ENCODE data around the gene LRRC55.

LRRC55 gene

DNA sequence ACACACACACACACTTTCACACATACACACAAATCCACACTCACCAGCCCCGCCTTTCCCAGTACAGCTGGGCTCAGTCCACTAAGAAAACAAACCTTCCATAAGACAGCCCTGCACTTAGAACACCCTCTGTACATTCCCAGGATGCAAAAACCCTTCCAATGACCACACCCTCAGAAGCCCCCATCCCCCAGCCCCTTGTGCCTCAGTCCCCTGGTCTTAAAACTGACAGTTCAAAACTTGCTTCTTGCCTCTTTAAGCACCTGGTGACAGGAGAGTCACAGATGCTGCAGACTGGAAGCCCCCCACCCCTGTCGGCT lies 32.3 kb downstream of the LRRC55 start:
- H3K4me1 ChIP-seq (ENCODE audit: control insufficient read depth, insufficient read depth, low read length, poor library complexity, severe bottlenecking) = no peaks in the 10 kb centered on the region
- no peaks in the 10 kb centered on the region for H3K27me3 ChIP-seq (replicated peaks; ENCODE audit: control insufficient read depth, insufficient read depth, low read length, poor library complexity, severe bottlenecking)
- no peaks in the 10 kb centered on the region for H3K36me3 ChIP-seq (ENCODE audit: control insufficient read depth, insufficient read depth, low read length)
- no peak overlapping the region for H3K4me3 ChIP-seq (ENCODE audit: insufficient read depth, low read depth, low read length, poor library complexity, severe bottlenecking)
- no peaks in the 10 kb centered on the region for H3K9me3 ChIP-seq (ENCODE audit: control insufficient read depth, low read length)
- DNase-seq = no peak
- no peak overlapping the region for H3K27ac ChIP-seq (ENCODE audit: insufficient read depth, low read length, poor library complexity, severe bottlenecking)

DNA sequence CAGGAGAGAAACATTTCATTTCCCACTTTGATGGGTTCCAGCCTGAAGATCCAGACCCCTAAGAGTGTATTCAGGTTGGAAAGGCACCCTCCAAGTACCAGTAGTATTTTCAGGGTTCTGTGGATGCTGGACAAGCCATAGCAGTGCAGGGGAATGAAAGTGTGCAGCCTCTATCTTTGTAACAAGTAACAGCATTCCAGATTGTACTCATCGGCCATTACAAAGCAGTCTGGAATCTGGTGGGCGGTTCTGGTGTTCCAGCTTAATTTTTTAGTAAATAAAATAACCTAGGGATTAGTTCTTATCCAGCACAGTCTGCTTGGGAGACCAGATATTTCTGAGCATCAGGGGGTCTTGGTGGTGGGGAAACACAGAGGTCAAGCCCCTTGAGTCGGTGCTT lies 32.7 kb downstream of the LRRC55 start:
- no peak overlapping the region for H3K27ac ChIP-seq (ENCODE audit: insufficient read depth, low read length, poor library complexity, severe bottlenecking)
- DNase-seq = no peak
- H3K36me3 ChIP-seq (ENCODE audit: control insufficient read depth, insufficient read depth, low read length) = no peaks in the 10 kb centered on the region
- no peak overlapping the region for H3K4me3 ChIP-seq (ENCODE audit: insufficient read depth, low read depth, low read length, poor library complexity, severe bottlenecking)
- no peaks in the 10 kb centered on the region for H3K9me3 ChIP-seq (ENCODE audit: control insufficient read depth, low read length)
- no peaks in the 10 kb centered on the region for H3K27me3 ChIP-seq (replicated peaks; ENCODE audit: control insufficient read depth, insufficient read depth, low read length, poor library complexity, severe bottlenecking)
- no peaks in the 10 kb centered on the region for H3K4me1 ChIP-seq (ENCODE audit: control insufficient read depth, insufficient read depth, low read length, poor library complexity, severe bottlenecking)

DNA sequence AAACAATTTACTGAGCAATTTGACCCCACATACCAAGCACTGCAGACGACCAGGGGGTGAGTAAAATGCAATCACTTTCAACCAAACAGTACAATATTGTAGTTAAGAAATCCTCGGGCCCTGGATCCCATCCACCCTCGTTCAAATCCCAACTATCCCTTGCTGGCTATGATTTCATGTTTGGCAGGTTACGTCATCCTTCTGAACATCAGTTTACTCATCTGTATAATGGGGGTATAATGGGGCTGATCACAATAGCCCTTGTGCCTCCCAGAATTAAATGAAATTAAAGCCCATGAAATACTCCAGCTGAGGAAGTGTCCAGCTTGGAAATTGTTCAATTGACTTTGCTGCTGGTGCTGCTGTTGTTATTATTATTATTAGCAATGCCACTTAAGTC lies 34.7 kb downstream of the LRRC55 start:
- no peaks in the 10 kb centered on the region for H3K27me3 ChIP-seq (replicated peaks; ENCODE audit: control insufficient read depth, insufficient read depth, low read length, poor library complexity, severe bottlenecking)
- DNase-seq = no peak
- H3K4me1 ChIP-seq (ENCODE audit: control insufficient read depth, insufficient read depth, low read length, poor library complexity, severe bottlenecking) = no peaks in the 10 kb centered on the region
- no peaks in the 10 kb centered on the region for H3K36me3 ChIP-seq (ENCODE audit: control insufficient read depth, insufficient read depth, low read length)
- no peak overlapping the region for H3K4me3 ChIP-seq (ENCODE audit: insufficient read depth, low read depth, low read length, poor library complexity, severe bottlenecking)
- H3K27ac ChIP-seq (ENCODE audit: insufficient read depth, low read length, poor library complexity, severe bottlenecking) = no peak overlapping the region
- H3K9me3 ChIP-seq (ENCODE audit: control insufficient read depth, low read length) = no peaks in the 10 kb centered on the region

DNA sequence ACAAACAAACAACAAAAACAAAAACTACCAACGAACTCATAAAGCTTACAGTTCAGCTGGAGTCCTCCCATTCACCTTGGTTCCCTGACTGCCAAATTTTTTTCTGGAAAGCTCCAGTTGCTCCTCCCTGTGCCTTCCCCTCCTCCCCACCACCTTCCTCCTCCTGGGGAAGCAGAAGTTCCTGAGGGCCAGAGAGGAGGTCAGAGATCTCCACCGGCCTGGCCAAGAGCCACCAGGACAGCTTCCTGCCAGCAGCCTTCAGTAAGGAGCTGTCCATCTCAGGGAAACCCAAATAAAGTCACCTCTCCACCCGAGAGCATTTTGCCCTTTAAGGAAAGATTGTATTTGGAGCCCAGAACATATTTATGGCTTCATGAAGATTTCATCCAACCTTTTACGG lies 35.3 kb downstream of the LRRC55 start:
- no peaks in the 10 kb centered on the region for H3K36me3 ChIP-seq (ENCODE audit: control insufficient read depth, insufficient read depth, low read length)
- H3K27me3 ChIP-seq (replicated peaks; ENCODE audit: control insufficient read depth, insufficient read depth, low read length, poor library complexity, severe bottlenecking) = no peaks in the 10 kb centered on the region
- no peaks in the 10 kb centered on the region for H3K9me3 ChIP-seq (ENCODE audit: control insufficient read depth, low read length)
- no peaks in the 10 kb centered on the region for H3K4me1 ChIP-seq (ENCODE audit: control insufficient read depth, insufficient read depth, low read length, poor library complexity, severe bottlenecking)
- H3K27ac ChIP-seq (ENCODE audit: insufficient read depth, low read length, poor library complexity, severe bottlenecking) = no peak overlapping the region
- no peak for DNase-seq
- H3K4me3 ChIP-seq (ENCODE audit: insufficient read depth, low read depth, low read length, poor library complexity, severe bottlenecking) = no peak overlapping the region

DNA sequence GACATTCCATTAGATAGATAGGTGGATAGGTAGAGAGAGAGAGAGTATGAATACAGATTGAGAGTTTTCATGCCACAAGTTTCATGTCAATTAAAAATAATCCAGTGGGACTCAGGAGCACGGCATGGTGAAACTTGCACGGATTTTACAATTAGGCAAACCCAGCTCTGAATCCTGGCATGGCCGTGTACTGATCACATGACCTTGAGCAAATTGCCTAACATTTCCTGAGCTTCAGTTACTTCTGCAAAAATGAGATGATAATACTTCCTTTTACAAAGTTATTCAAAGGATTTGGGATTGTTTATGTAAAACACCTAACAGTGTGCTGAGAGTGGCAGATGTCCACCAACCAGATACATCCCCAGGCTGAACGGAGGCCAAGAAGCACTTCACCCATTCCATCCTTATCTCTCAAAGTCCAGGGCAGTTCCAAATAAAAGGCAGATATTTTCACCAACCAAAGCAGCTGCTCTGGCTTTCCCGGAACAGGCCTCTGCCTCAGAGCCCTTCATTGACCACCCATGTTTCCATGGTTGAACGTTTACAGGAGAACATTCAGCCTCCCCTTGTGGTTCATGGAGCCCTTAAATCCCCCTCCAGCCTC lies 37.4 kb downstream of the LRRC55 start:
- no peaks in the 10 kb centered on the region for H3K36me3 ChIP-seq (ENCODE audit: control insufficient read depth, insufficient read depth, low read length)
- H3K27ac ChIP-seq (ENCODE audit: insufficient read depth, low read length, poor library complexity, severe bottlenecking) = no peak overlapping the region
- H3K27me3 ChIP-seq (replicated peaks; ENCODE audit: control insufficient read depth, insufficient read depth, low read length, poor library complexity, severe bottlenecking) = no peaks in the 10 kb centered on the region
- no peaks in the 10 kb centered on the region for H3K9me3 ChIP-seq (ENCODE audit: control insufficient read depth, low read length)
- DNase-seq = no peak
- no peaks in the 10 kb centered on the region for H3K4me1 ChIP-seq (ENCODE audit: control insufficient read depth, insufficient read depth, low read length, poor library complexity, severe bottlenecking)
- H3K4me3 ChIP-seq (ENCODE audit: insufficient read depth, low read depth, low read length, poor library complexity, severe bottlenecking) = no peak overlapping the region

DNA sequence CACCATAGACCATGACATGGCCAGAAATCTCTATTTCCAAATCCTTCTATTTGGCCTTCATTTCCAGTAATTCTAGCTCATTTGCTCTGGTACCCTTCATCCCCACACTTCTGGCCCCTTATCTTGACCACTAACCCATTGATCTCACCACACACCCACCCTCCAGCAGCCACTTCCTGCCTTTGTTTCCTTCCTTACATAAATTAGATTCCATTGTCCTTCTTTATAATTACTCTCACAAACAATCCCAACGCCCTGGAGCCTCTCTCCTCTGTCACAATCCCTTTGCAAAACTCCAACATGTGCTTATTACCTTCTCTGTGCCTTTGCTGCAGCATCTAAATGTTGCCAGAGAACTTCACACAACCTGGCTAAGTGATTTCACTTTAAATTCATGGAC lies 40.5 kb downstream of the LRRC55 start:
- Histone ChIP-seq H3K36me3 (ENCODE audit: control insufficient read depth, insufficient read depth, low read length) (no peaks in the 10 kb centered on the region), H3K4me1 (ENCODE audit: control insufficient read depth, insufficient read depth, low read length, poor library complexity, severe bottlenecking) (no peaks in the 10 kb centered on the region), H3K27me3 (replicated peaks; ENCODE audit: control insufficient read depth, insufficient read depth, low read length, poor library complexity, severe bottlenecking) (no peaks in the 10 kb centered on the region), H3K27ac (ENCODE audit: insufficient read depth, low read length, poor library complexity, severe bottlenecking) (no peak overlapping the region), H3K4me3 (ENCODE audit: insufficient read depth, low read depth, low read length, poor library complexity, severe bottlenecking) (no peak overlapping the region), H3K9me3 (ENCODE audit: control insufficient read depth, low read length) (no peaks in the 10 kb centered on the region)
- DNase-seq = no peak

DNA sequence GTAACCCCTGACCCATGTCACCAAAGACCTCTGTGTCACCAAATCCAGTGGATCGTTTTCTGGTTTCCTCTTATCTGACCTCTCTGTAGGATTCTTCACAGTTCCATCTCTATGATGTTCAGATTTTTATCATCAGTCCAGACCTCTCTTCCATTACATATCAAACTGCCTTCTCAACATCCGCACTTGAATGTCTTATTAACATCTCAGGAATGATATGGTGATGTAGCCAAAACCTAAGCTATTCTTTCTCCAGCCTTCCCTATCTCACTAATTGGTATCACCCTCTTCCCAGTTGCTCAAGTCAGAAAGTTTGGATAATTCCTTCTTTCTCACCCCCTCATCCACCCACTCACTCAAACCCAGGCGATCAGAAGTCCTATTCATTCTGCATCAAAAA lies 41.8 kb downstream of the LRRC55 start:
- Histone ChIP-seq H3K4me1 (ENCODE audit: control insufficient read depth, insufficient read depth, low read length, poor library complexity, severe bottlenecking) (no peaks in the 10 kb centered on the region), H3K4me3 (ENCODE audit: insufficient read depth, low read depth, low read length, poor library complexity, severe bottlenecking) (no peak overlapping the region), H3K9me3 (ENCODE audit: control insufficient read depth, low read length) (no peaks in the 10 kb centered on the region), H3K27me3 (replicated peaks; ENCODE audit: control insufficient read depth, insufficient read depth, low read length, poor library complexity, severe bottlenecking) (no peaks in the 10 kb centered on the region), H3K36me3 (ENCODE audit: control insufficient read depth, insufficient read depth, low read length) (no peaks in the 10 kb centered on the region), H3K27ac (ENCODE audit: insufficient read depth, low read length, poor library complexity, severe bottlenecking) (no peak overlapping the region)
- DNase-seq = no peak

DNA sequence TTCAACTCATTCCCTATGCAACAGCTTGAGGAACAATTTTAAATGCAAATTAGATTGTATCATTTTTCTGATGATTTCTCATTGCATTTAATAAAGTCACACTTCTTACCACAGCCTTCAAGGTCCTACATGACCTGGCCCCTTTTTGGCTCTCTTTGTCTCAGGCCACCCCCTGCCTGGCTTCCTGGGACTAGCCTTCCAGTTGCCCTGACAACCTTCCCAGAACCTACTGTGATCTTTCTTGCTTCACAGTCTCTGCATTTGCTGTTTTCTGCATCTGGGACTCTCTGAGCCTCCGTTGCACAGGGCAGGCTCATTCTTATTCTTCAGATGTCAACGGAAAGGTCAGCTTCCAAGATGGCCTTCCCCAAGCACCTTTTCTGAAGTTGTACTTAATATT lies 42.4 kb downstream of the LRRC55 start:
- Histone ChIP-seq H3K27ac (ENCODE audit: insufficient read depth, low read length, poor library complexity, severe bottlenecking) (no peak overlapping the region), H3K36me3 (ENCODE audit: control insufficient read depth, insufficient read depth, low read length) (no peaks in the 10 kb centered on the region), H3K27me3 (replicated peaks; ENCODE audit: control insufficient read depth, insufficient read depth, low read length, poor library complexity, severe bottlenecking) (no peaks in the 10 kb centered on the region), H3K4me3 (ENCODE audit: insufficient read depth, low read depth, low read length, poor library complexity, severe bottlenecking) (no peak overlapping the region), H3K9me3 (ENCODE audit: control insufficient read depth, low read length) (no peaks in the 10 kb centered on the region), H3K4me1 (ENCODE audit: control insufficient read depth, insufficient read depth, low read length, poor library complexity, severe bottlenecking) (no peaks in the 10 kb centered on the region)
- no peak for DNase-seq

DNA sequence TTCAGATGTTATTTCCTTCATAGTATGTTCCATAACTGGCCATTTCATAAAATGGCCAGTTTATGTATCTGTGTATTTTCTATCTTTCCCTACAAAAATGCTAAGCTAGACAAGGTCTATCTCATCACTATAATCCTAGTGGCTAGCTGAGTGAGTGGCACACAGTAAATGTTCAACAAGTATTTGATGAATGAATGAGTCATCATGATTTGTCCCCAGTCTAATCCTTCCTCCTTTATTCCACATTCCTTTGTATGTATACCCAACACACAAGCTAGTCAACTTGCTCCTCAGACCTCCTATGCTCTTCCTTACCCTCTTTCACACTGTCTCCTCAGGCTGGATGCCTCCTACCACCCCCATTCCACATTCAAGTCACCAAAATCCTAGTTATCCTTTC lies 42.8 kb downstream of the LRRC55 start:
- Histone ChIP-seq H3K36me3 (ENCODE audit: control insufficient read depth, insufficient read depth, low read length) (no peaks in the 10 kb centered on the region), H3K4me3 (ENCODE audit: insufficient read depth, low read depth, low read length, poor library complexity, severe bottlenecking) (no peak overlapping the region), H3K27ac (ENCODE audit: insufficient read depth, low read length, poor library complexity, severe bottlenecking) (no peak overlapping the region), H3K4me1 (ENCODE audit: control insufficient read depth, insufficient read depth, low read length, poor library complexity, severe bottlenecking) (no peaks in the 10 kb centered on the region), H3K27me3 (replicated peaks; ENCODE audit: control insufficient read depth, insufficient read depth, low read length, poor library complexity, severe bottlenecking) (no peaks in the 10 kb centered on the region), H3K9me3 (ENCODE audit: control insufficient read depth, low read length) (no peaks in the 10 kb centered on the region)
- no peak for DNase-seq

DNA sequence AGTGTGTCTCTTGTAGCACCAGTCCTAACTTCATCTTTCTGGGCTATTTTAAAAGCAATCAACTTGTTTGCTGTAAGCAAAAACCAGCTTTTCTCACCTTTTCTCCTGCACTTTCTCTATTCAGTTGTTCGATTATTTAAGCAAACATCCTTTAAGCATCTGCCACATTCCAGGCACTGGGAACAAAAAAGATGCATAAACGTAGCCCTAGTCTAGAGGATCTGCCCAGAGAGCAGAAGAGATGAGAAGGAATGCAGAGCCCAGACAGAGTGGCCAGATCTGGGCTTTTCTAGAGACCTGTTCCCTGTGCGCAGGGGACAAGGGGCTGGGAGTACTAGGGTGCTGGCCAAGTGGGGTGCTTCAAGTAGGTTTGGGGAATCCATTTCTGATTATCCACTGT lies 46.8 kb downstream of the LRRC55 start:
- no peaks in the 10 kb centered on the region for H3K4me1 ChIP-seq (ENCODE audit: control insufficient read depth, insufficient read depth, low read length, poor library complexity, severe bottlenecking)
- no peaks in the 10 kb centered on the region for H3K27me3 ChIP-seq (replicated peaks; ENCODE audit: control insufficient read depth, insufficient read depth, low read length, poor library complexity, severe bottlenecking)
- no peak overlapping the region for H3K27ac ChIP-seq (ENCODE audit: insufficient read depth, low read length, poor library complexity, severe bottlenecking)
- no peaks in the 10 kb centered on the region for H3K9me3 ChIP-seq (ENCODE audit: control insufficient read depth, low read length)
- no peak overlapping the region for H3K4me3 ChIP-seq (ENCODE audit: insufficient read depth, low read depth, low read length, poor library complexity, severe bottlenecking)
- DNase-seq = no peak
- H3K36me3 ChIP-seq (ENCODE audit: control insufficient read depth, insufficient read depth, low read length) = no peaks in the 10 kb centered on the region

DNA sequence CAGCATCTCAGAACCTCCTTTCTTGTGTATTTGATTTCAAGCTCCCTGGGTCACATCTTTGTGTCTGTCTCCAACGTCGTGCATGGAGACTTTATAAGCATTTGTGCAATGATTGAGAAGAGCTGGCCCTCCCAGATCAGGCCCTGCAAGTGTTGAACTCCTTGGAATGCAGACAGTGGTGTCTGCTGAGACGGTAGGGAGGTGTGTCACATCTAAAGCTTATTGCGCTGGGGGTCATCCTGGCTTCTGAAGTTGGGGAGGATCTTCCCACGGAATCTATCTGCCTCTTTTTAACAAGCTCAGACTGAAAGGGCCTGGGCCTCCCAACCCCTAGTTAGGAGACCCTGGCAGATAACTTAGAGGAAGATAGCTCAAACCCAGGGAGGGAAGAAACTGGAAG lies 48.6 kb downstream of the LRRC55 start:
- Histone ChIP-seq H3K36me3 (ENCODE audit: control insufficient read depth, insufficient read depth, low read length) (no peaks in the 10 kb centered on the region), H3K4me1 (ENCODE audit: control insufficient read depth, insufficient read depth, low read length, poor library complexity, severe bottlenecking) (no peaks in the 10 kb centered on the region), H3K27me3 (replicated peaks; ENCODE audit: control insufficient read depth, insufficient read depth, low read length, poor library complexity, severe bottlenecking) (no peaks in the 10 kb centered on the region), H3K4me3 (ENCODE audit: insufficient read depth, low read depth, low read length, poor library complexity, severe bottlenecking) (no peak overlapping the region), H3K27ac (ENCODE audit: insufficient read depth, low read length, poor library complexity, severe bottlenecking) (no peak overlapping the region), H3K9me3 (ENCODE audit: control insufficient read depth, low read length) (no peaks in the 10 kb centered on the region)
- DNase-seq = no peak
